SK-N-SH (cell line): ENCODE results near the gene RPL7A.

ENCODE experiments used
- CTCF ChIP-seq: fragments of 200-600 bp; sonication (generic); IDR thresholded peaks from 2 replicates; pipeline ENCODE4 v1.6.1; 2017; ENCODE audit warnings: antibody characterized with exemption, mild to moderate bottlenecking, moderate library complexity
- EP300 ChIP-seq, 2 experiments: IDR thresholded peaks; 2 replicates each; pipeline versions ENCODE4 v1.4.0 to v1.6.1; 2012; ENCODE audit warnings: borderline replicate concordance in 1 of 2, low read depth in 1 of 2, low read length in 1 of 2
- RFX5 ChIP-seq: IDR thresholded peaks from 2 replicates; pipeline ENCODE4 v1.6.1; 2012; ENCODE audit warnings: mild to moderate bottlenecking, improper control_type of control experiment, low read length

GRCh38 chr9:133344979-133345378, 3.0 kb upstream of the RPL7A start:
- TF ChIP-seq RFX5 (no peak), CTCF (no peak), EP300 (IDR thresholded peaks at IDR 0.05; ENCODE audit: borderline replicate concordance in 1 of 2, low read depth in 1 of 2, low read length in 1 of 2) (no peak)
